HG03139 (cell line): ENCODE measurements around the gene XPC.
"Not testable (repeated sequence)": the region's sequence is repeated elsewhere in the genome, so short reads cannot be mapped to it uniquely, and the experiment has no call there.

Source experiments
- ATAC-seq: cut with Tn5 transposase; IDR thresholded peaks from one replicate; pipeline ENCODE4 v1.9.1; 2021; ENCODE audit not compliant: unreplicated experiment

The XPC gene

GRCh38 chr3:14121859-14122258, 56.5 kb downstream of the XPC start:
- ATAC-seq: no peak

GRCh38 chr3:14120921-14121448, 57.4 kb downstream of the XPC start:
- not testable (repeated sequence) for ATAC-seq

- no peak for ATAC-seq
These were observed 58.1 kb downstream of the XPC start for GRCh38 chr3:14120111-14120920.

- ATAC-seq: no peak
These were observed 58.8 kb downstream of the XPC start for GRCh38 chr3:14119651-14120050.

- ATAC-seq: no peak
These were observed 59.7 kb downstream of the XPC start for GRCh38 chr3:14118400-14119381.

- ATAC-seq: no peak
These were observed 60.7 kb downstream of the XPC start for GRCh38 chr3:14117468-14118399.

- no peak for ATAC-seq
These were observed 64.3 kb downstream of the XPC start for GRCh38 chr3:14113965-14114635.

GRCh38 chr3:14110699-14111098, 67.7 kb downstream of the XPC start:
- no peak for ATAC-seq

- not testable (repeated sequence) for ATAC-seq
These were observed 68.6 kb downstream of the XPC start for GRCh38 chr3:14109821-14110220.

GRCh38 chr3:14097616-14098391, 80.6 kb downstream of the XPC start:
- no peak for ATAC-seq

- ATAC-seq: no peak
These were observed 81.7 kb downstream of the XPC start for GRCh38 chr3:14096742-14097141.
